Renal cortex interstitium (tissue), 11 donors: ENCODE measurements around the gene EIF4G3. TPM values are rescaled to one million over a fixed set of nuclear protein-coding genes. Genes with fewer than 3 reads are reported as not detected.
"Not testable (repeated sequence)": the region's sequence is repeated elsewhere in the genome, so short reads cannot be mapped to it uniquely, and the experiment has no call there.

Source experiments
- DNase-seq, 11 donors: peaks; one replicate each; pipeline ENCODE4 v3.0.0-alpha.2; 2013; ENCODE audit warnings: low read depth in 9 of 11, low spot score in 4 of 11; ENCODE audit errors: extremely low read depth in 1 of 11
- polyA plus RNA-seq, 3 donors: library from polyadenylated mRNA; unstranded; fragments of 120-200 nt; gene quantifications; one replicate each; pipeline ENCODE4 v1.2.1, GENCODE V29; 2013; ENCODE audit not compliant: insufficient read length in 3 of 3

The EIF4G3 gene
- polyA plus RNA-seq, 3 donors: 67.4 to 73.2 (median 70.4) TPM

- no peak for DNase-seq
These were observed 293.9 kb downstream of the EIF4G3 start for GRCh38 chr1:20882837-20883236.

DNA sequence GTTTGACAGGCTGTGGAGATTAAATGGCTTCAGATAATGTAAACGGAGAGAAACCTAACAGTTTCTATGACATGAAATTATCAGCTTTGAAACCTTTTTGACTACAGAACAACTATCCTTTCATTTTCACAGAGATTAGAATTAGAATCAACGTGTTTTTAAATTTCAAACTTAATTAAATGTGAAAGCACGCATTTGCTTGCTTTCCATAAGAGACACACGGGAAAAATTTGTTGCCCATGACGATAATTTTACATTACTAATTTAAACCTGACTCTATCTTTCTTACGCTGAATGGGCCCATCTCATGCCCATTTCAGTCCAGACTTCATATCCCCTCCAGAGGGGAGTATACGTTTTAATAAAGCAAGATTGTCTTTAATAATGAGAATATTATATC lies 297.9 kb downstream of the EIF4G3 start:
- no peak for DNase-seq

GRCh38 chr1:20875198-20875973 lies 301.3 kb downstream of the EIF4G3 start:
- no peak for DNase-seq

- no peak for DNase-seq
These were observed 303.4 kb downstream of the EIF4G3 start for GRCh38 chr1:20873311-20873710.

GRCh38 chr1:20871419-20871818 lies 305.3 kb downstream of the EIF4G3 start:
- no peak for DNase-seq

GRCh38 chr1:20870718-20871117 lies 306.0 kb downstream of the EIF4G3 start:
- DNase-seq: no peak

DNA sequence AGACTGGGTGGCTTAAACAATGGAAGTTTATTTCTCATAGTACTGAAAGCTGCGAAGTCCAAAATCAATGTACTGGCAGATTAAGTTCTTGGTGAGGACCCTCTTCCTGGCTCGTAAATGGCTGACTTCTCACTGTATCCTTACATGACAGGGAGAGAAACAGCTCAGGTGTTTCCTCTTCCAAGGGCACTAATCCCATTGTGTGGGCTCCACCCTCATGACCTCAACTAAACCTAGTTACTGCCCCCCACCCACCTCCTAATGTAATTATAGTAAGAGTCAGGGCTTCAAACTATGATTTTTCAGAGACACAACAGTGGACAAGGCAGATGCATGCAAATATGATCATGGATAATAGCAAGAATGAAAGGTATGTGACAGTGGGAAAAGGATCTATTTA lies 308.4 kb downstream of the EIF4G3 start:
- DNase-seq: no peak

- no peak for DNase-seq
These were observed 308.9 kb downstream of the EIF4G3 start for GRCh38 chr1:20867847-20868246.

GRCh38 chr1:20867062-20867461 lies 309.6 kb downstream of the EIF4G3 start:
- DNase-seq: no peak

DNA sequence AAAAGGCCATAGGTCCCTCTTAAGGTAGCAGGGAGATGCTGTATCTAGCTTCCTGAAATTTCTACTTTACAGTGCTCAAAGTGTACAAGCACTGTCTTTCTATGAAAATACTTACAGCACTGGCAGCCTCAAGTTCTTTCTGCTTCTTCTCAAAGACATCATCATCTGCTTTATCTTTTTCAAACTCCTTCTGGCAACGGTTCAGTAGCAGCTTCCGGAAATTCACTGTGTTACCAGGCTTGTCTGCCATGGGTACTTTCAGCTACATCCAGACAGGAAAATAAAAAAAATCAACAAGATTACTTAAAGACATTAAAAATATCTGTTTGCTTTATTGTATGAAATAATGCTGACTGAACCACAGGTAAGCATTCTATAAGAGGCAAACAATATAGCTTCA lies 311.7 kb downstream of the EIF4G3 start:
- DNase-seq: no peak

DNA sequence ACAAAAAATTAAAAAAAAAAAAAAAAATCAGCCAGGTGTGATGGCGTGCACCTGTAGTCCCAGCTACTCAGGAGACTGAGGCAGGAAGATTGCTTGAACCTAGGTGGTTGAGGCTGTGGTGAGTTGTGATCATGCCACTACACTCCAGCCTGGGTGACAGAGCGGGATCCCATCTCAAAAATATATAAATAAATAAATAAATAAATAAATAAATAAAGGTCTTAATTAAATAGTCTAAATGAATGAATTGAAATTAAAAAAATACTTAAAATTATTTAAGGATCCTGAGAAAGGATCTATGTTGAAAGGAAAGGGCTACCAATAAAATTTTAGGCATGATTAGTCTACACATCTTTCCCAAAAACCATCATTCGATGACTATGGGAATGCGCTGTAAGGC lies 322.2 kb downstream of the EIF4G3 start:
- DNase-seq: no peak

DNA sequence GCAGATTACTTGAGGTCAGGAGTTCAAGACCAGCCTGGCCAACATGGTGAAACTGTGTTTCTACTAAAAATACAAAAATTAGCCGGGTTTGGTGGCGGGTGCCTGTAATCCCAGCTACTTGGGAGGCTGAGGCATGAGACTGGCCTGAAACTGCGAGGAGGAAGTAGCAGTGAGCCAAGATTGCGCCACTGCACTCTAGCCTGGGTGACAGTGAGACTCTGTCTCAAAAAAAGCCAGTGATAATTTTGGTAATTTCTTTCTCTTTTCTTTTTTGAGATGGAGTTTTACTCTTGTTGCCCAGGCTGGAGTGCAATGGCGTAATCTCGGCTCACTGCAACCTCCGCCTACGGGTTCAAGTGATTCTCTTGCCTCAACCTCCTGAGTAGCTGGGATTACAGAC lies 324.9 kb downstream of the EIF4G3 start:
- not testable (repeated sequence) for DNase-seq

- peak in 1 of 11 donors; percentile 6 for DNase-seq
These were observed 326.7 kb downstream of the EIF4G3 start for GRCh38 chr1:20850021-20850420.

- no peak for DNase-seq
These were observed 327.6 kb downstream of the EIF4G3 start for GRCh38 chr1:20849100-20849499.

DNA sequence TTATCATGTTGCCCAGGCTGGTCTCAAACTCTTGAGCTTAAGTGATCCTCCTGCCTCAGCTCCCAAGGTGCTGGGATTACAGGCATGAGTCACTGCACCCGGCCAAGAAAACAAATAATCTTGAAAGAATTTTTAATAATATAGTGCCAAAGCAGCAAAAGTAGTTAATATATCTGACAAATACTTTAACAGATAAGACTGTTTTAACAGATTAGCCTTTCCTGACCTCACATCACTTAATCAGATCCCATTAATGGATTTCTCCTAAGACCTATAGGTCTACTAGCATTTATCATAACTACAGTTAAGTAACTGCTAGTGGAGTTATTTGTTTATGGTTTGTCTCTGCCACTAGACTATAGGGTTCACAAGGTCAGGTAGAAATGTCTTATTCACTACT lies 328.5 kb downstream of the EIF4G3 start:
- DNase-seq: no peak

GRCh38 chr1:20847611-20848080 lies 329.1 kb downstream of the EIF4G3 start:
- DNase-seq: no peak

DNA sequence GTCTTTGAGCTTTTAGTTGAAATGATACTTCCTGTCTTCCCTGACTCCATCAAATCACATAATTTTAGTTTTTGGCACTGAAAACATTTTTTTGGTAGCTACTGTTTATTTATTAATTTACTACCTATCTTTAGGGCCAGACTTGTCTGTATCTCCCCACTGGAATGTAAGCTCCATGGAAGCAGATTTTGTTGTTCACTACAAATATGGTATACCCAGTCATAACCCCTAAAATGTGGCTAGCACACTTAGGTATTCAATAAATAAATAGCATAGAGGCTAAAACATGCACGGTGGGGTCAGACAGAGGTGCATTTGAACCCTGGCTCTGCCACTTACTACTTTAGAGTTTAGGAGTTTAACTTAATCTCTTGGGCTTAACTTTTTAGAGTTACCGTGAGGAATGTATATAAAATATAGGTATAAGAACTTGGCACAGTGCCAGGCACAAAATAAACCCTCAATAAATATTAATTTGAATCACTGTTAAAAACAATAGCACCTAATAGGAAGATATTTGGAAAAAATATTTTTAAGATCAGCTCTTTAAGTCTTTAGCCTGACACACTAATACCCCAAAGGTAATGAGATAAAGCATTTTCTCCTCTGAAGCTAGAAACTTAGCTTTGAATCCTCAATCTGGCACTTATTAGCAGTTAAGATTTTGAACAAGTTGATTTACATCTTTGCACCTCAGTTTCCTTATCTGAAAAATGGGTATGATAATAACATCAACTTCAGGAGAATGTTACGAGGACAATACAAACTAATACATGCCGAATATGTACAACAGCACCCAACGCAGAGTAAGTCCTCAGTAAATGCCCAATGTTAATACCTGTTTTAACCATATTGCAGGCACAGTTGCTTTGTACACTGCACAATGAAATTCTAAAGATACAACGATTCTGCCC lies 330.0 kb downstream of the EIF4G3 start:
- DNase-seq: no peak

- DNase-seq: no peak
These were observed 336.0 kb downstream of the EIF4G3 start for GRCh38 chr1:20840731-20841130.

GRCh38 chr1:20837554-20838192 lies 339.0 kb downstream of the EIF4G3 start:
- no peak for DNase-seq

GRCh38 chr1:20836230-20836629 lies 340.5 kb downstream of the EIF4G3 start:
- DNase-seq: no peak
